CD4-positive, alpha-beta T cell treated with Interleukin-15 for 1 hour (primary cell): ENCODE measurements around the gene PACS2.

Experiments
- DNase-seq: peaks from one replicate; pipeline ENCODE4 v3.0.0-alpha.2; 2020

The PACS2 gene

DNA sequence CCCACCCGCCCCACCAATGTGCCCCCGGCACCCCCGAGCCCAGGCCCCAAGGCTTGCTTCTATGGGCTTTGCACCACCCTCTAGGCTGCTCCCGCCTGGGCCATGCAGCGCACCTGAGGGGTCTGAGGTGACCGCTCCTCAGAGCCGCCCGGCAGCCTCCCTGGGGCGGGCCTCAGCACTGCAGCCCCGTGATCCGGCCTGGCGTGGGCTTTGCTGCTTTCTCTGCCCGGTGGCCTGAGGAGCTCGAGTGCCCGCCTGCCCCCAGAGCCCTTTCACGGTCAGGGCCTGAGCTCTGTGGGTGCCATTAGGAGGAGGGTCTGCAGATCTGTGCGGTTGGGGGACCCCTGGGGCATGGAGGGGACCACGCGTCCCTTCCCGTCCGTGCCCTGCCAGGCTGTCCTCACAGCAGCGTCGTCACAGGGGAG lies 111.3 kb downstream of the PACS2 start:
- no peak for DNase-seq

DNA sequence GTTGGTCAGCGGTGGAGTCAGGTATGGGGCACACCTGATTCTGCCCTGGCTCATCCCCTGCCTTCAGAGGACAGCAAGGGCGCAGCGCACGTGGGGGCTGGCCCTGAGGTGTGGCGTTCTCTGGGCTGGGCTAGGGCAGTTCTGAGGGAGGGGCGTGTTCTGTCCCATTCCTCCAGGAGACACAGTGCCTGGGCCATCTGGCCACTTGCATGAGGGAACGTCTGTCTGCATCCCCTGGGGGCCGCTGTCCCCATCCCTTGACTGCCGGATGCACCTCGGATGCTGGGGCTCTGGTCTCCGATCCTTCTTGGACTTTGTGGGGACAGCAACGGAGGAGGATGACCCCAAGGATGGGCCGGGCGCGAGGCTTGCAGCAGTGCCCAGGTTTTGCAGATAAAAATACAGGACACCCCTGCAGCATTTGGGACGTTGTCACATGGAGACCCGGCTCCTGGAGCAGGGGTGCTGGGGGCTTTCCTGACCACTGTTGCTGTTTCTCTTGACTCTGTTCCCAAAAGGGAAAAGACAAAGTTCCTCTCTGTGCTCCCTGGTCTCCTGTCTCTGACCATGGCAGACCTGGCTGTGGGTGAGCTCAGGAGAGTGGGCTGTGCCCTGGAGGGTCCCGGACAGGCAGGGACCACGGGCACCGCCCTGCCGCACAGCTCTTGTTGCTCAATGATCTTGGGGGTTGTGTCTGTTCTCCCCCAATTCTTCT lies 112.0 kb downstream of the PACS2 start:
- no peak for DNase-seq

DNA sequence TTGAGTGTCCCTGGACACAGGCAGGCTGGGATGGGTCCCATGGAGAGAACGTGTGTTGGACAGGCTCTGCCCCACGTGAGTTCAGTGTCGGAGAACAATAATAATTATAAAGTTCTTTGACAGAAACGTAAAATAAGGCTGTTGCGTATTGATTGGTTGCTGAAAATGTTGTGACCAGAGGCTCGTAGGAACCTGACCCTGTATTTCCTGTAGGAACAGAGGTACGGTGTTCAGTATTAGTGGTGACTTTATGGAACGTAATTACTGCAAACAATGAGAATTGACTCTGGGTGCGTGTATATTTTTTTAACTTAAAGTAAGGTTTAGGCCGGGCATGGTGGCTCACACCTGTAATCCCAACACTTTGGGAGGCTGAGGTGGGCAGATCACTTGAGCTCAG lies 112.9 kb downstream of the PACS2 start:
- DNase-seq: no peak

DNA sequence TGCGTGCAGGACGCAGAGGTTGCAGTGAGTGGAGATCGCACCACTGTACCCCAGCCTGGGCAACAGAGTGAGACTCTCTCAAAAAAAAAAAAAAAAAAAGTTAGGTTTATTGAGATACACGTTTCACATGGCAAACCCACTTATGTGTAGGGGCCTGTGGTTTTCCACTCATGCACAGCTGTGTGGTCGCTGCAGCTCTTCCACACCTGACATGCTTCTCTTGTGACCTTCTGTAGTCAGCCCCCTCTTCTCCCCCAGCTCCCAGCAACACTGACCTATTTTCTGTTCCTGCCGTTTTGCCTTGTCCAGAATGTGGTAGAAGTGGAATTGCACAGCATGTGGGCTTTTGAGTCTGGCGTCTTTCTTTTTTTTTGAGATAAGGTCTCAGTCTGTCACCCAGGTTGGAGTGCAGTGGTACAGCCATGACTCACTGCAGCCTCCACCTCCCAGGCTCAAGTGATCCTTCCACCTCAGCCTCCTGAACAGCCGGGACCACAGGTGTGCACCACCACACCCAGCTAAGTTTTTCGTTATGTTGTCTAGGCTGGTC lies 113.5 kb downstream of the PACS2 start:
- no peak for DNase-seq

DNA sequence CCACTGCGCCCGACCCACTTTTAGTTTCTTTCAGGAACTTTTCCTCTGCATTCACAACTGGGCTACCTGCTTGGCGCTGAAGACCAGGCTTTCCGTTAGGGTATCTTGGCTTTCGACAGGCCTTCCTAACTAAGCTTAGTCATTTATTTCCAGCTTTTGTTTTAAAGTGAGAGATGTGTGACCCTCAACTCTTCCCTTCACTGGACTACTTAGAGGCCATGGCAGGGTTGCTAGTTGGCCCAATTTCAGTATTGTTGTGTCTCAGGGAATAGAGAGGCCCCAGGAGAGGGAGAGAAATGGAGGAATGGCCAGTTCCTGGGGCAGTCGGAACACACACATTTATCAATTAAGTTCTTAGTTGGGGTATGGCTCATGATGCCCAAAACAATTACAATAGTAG lies 115.5 kb downstream of the PACS2 start:
- no peak for DNase-seq

DNA sequence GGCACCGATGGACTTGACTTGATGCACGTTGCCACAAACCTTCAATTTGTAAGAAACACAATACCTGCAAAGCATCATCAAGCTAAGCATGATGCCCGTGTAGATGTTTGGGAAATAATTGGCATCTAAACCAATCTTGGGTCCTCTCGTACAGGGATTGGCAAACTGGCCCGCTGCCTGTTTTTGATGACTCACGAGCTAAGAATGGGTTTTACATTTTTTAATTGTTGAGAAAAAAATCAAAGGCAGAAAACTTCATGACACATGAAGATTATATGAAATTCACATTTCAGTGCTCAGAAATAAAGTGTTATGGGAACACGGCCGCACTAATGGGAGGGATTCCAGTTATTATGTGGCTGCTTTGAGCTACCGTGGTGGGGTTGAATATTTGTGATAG lies 116.0 kb downstream of the PACS2 start:
- no peak for DNase-seq

DNA sequence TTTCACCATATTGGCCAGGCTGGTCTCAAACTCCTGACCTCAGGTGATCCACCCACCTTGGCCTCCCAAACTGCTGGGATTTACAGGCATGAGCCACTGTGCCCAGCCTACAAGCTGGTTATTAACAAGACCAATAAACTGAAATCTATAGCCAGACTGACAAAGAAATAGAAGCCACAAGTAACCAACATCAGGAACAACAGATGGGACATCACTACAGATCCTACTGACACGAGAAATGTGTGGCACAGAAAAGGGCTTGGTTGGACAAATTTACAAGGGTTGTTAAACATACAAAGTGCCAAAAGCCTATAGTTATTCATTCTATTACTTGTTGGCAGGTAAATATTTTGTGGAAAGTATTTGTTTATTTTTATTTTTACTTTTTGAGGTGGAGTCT lies 116.7 kb downstream of the PACS2 start:
- no peak for DNase-seq

DNA sequence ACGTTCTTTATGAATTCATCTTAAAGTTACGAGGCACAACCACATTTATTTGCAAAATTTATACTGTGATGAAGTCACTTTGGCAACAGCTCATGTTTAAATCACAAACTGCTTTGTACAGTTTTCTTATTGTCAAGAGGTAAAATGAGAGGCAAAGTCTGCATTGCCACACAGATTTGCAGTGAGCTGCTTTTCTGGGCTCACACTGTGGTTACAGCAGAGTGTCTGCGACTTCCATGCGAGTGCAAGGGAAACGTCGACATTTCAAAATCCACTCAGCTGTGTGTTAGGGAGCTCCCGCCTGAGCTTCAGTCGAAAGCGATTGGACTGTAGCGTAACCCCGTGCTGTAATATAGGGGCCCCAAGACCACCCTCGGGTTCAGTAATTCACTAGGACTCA lies 118.1 kb downstream of the PACS2 start:
- DNase-seq: no peak

DNA sequence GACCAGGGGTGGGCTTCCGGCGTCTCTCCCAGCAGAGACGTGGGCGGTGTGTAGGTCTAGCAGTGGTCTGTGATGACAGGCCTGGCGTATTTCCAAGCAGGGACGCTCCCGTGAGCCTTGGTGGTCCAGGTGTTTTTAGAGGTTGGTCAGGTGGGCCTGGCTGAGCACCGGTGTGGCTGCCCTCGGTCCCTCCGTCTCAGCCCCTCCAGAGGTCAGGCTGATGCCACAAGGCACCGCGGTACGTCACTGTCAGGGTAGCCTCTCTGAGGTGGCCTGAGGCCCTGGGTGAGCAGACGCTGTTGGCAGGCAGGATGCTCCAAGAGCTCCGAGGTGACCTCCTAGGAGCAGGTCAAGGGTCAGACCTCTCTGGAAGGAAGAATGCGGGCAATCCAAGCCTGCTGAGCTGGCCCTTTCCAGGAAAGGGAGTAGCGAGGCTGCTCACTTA lies 118.6 kb downstream of the PACS2 start:
- DNase-seq: no peak

DNA sequence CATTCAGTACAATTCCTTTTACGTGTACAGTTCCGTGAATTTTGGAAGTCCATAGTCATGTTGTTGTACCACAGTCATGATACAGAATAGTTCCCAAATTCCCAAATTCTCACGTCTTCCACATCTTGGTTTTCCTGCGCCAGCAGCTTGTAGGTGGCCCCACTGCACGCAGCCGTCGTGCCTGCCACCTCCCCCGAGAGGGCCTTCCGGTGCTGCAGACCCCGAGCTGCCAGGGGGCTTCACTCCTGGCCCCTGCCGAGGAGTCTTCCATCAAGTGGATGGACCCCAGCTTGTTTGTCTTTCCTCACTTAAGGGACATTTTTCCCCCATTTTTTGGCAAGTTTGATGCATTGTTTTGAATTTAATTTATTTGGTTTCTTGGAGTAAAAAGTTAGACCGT lies 121.9 kb downstream of the PACS2 start:
- DNase-seq: no peak

DNA sequence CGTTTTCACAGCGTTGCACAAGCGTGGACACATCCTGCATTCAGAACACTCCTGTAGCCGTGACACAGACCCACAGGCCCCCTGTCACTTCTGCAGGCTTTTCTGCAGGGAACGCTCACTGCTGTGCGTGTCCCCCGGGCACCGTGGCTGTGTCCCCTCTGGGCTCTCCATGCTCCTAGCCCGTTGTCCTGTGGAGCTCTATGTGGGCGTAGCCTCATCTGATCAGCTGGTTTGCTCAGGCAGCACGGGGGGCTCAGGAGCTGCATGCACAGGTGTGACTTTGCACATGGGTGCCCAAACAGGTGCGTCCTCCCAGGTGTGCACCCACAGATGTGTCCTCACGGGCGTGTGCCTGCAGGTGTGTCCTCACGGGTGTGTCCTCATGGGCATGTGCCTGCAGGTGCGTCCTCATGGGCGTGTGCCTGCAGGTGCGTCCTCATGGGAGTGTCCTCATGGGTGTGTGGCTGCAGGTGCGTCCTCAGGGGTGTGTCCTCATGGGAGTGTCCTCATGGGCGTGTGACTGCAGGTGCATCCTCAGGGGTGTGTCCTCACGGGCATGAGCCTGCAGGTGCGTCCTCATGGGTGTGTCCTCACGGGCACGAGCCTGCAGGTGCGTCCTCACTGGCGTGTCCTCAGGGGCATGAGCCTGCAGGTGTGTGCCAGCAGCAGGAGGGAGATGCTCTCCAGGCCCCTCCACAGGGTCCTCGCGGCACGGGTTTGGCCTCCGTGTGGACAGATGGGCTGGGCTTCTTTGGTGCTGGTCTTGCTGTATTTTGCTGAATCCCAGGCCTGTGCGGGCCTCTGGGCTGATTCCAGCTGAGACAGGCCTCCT lies 122.6 kb downstream of the PACS2 start:
- no peak for DNase-seq

DNA sequence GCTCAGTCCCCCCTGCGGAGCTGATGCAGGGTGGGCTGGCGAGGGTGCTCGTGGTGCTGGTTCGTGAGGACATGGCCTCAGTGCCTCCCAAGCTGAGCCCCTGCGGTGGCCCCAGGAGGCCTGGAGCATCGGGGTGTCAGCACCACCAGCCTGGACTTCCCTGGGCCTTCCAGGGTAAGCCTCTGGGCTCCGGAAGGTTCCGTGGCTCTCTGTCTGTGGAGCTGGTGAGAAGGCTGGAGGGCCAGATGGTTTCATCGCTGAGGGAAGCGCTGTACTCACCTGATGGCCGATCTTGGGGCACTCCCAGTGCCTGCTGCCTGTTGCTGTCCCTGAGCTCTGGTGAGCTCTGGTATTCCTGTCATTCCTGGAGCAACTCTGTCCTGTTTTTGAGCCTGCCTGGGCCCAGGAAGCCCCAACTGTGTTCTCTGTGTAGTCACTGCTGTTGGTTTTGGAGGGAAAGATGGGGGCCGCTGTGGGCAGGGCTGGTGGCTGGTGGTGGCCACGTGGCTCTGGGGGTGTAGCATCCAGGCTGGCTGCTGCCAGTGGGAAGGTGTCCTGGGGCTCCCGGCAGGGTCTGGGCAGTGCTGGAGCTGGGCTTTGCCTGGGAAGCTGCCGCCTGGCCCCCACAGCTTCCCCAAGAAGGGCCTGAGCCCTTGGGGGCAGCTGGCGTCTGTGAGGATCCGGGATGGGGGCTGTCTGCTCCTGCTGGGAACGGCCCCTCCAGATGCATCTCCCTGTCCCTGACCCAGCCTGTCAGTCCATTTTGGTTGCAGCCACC lies 123.4 kb downstream of the PACS2 start:
- DNase-seq: no peak

DNA sequence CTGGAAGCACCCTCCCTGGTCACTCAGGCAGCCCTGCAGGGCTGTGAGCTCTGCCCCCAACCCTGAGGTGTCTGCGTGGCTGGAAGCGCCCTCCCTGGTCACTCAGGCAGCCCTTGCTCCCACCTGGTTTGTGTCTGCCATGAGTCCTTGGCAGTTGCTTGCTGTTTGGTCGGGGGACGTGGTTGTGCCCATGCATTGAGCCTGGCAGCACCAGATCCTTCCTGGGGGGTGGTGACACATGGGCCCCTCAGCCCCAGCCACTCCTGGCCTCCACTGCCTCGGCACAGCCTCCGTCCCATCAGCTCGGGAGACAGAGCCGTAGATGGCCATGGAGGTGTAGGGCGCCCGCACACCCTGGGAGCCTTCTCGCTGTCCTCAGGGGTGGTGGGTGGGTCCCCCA lies 124.6 kb downstream of the PACS2 start:
- DNase-seq: no peak

DNA sequence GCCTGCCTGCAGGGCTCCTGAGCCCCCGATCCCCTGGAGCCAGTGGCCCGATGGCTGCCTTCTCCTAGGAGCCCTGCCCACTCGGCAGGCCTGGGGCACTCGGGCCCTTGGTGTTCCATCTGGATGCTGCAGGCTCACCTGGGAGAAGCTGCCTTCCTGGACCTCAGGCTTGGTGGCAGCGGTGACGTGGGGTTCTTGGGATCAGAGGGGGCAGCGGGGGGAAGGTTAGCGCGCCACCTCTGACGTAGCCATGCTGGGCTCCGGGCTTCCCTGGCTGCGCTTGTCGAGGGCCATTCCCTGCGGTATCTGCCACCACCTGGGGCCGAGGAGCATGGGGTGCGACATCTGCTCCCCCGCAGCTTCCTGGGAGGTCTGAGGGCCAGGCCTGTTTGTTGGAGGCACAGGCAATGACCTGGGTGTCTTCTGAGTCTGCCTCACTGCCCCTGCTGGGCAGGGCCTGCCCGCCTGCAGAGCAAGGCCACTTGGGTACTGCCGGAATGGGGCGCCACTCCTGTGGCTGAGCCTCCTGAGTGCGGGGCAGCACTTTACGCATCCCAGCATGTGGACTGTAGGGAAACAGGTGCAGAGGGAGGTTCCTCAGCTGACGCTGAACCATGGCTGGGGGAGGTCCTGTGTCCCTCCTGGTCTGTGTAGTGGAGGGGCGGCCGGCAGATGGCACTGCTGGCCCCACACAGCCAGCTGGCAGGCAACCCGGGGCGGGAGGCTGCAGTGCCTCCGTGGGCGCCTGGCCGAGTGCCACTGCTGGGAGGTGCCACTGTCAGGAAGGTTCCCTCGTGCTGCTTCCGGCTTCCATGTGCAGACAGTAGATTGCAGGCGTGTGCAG lies 125.4 kb downstream of the PACS2 start:
- DNase-seq: no peak

DNA sequence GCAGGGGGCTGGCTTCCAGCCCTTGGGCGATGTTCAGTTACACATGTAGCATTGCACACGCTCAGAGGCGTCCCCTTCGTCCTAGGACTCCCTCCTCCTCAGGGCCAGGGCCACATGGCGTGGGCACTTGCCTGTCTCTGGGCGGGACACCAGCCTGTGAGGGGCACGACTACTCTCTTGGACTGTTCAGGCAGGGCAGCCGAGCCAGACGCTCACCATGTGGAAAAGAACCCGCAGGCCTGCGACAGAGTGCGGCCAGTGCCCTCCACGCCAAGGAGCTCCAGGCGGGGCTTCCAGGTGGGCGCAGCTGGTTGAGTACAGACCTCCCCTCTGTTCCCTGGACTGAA lies 126.0 kb downstream of the PACS2 start:
- DNase-seq: no peak

DNA sequence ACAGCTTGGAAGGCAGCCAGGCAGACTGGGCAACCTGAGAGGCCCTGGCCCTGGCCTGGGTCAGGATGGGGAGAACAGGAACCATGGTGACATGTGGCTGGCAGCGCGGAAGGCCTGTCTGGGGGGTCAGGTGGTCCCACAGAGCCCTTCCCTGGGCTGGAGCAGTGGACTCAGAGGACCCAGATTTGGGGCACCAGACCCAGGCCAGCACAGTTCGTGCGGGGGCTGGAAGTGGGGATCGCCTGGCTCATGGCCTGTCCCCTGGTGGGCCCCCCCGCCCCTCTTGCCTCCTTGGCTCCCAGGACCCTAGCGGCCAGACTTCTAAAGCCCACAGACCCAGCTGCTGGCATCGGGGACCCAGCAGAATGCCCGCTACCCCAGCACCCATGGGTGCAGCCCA lies 126.4 kb downstream of the PACS2 start:
- DNase-seq: no peak

DNA sequence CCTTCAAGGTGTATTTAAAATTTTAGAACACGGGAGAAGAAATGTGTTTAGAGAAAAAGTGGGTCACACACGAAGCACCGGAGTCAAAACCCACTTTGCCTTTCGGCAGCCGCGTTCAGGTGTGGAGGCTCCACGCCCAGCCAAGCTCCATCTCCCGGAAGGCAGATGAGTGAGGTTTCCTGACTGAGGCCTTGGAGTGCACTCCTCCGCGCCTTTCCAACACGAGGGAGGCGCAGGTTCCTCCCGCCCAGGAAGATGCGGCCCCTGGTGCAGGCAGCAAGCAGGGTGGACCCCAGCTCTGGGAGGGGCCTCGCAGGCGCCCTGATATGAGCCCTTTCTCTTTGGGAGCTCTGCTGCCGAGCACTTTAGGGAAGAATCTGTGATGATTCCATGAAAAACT lies 127.6 kb downstream of the PACS2 start:
- DNase-seq: no peak

DNA sequence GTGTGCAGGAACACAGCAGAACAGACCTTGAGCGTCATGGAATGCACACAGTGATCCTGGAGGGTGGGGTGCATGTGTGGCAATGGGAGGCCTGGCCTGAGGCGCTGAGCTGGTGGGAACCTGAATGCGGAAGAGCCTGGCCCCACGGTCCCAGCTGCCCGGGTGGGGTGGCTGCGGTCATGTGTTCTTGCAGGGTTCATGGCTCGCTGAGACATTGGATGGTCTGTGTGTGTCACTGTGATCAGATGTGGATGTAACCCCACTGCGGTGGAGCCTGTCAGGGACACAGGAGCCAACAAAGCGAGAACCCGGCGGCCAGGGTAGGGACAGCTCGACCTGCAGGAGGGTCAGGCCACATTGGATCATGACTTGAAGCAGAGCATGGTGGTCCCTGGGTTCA lies 128.3 kb downstream of the PACS2 start:
- DNase-seq: no peak

DNA sequence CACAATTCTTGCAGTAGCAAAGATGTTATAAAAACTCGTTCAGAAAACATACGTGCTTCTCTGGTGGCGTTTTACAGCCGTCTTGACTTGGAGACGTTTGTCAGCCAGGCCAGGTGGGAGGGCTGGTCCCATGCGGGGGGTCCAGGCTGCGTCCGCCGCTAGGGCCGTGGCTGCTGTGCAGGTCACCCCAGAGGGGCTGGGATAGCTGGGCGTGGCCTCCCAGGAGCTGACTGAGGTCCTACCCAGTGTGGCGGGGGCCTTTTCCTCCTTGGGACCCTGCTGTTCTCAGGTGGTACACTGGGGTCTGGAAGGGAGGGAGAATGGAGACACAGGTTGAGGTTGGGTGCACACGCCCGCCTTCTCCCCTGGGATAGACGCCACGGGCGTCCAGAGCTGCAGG lies 130.3 kb downstream of the PACS2 start:
- no peak for DNase-seq

DNA sequence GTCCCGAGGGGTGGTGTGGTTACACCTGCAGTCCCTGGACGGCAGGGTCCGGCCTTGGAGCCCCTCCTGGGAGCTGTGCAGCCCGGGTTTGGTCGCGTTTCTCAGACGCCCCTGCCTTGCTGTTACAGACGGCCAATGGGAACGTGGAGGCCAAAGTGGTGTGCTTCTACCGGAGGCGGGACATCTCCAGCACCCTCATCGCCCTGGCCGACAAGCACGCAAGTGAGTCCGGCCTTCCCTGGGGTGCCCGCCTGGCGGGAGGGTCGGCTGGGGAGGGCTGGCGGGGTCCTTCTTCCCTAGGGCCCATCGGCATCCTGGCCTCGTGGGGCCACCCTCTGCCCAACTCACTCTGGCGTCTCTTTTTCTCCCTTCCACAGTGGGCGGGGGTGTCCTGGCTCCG lies 130.7 kb downstream of the PACS2 start:
- DNase-seq: no peak

DNA sequence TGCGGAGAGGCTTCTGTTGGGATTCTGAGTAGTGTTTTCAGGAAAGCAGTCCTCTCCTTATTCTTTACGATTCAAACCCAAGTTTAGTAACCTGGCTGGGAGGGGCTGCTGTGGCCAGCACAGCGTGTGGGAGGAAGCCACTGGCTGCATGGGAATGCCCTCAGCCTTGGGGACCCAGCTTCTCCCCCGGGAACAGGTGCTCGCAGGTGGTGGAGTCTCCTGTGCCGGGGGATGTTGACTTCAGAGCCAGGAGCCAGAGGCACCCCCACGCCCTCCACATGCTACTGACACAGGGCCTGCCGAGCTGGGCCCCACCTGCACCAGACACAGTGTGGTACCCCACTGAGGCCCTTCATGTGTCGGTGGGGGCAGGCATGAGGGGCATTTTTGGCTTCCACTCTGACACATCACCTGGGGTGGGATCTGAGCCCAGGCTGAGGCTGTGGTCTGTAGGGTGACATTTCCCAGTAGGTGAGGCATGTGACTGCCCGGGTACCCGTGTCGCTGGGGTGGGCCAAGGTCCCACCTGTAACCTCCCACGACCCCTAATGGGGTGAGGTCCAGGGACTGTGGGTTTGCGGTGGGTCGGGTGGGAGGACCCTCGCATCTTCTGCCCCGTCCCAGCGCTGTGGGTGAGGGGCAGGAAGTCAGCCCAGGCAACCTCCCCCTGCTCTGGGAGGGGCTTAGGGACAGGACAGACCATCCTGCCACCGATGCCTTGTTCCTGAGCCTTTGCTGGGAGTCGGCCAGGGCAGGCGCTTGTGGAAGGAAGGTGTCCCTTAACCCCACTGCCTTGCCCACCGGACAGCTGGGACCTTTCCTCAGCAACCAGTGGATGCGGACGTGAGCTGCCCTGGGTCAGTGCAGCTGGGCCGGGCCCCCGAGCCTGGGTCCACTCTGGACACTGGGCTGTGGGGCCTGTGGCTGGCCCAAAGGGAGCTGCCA lies 131.6 kb downstream of the PACS2 start:
- DNase-seq: no peak
